Tibial nerve (tissue), 4 donors: ENCODE measurements around the gene C2orf72. TPM values are rescaled to one million over a fixed set of nuclear protein-coding genes. Genes with fewer than 3 reads are reported as not detected.
A peak's percentile ranks its signal among the peaks of the same experiment; 100 is the strongest.

Source experiments
- DNase-seq, 2 donors: peaks; one replicate each; pipeline ENCODE4 v3.0.0-alpha.2; 2019; ENCODE audit warnings: low spot score in 2 of 2
- H3K27ac ChIP-seq, 4 donors: fragments of 200-600 bp; sonication (generic) in 3 of 4; one replicate each; pipeline ENCODE4 v1.5.1; 2017 to 2019; ENCODE audit warnings: mild to moderate bottlenecking in 1 of 4
- H3K27me3 ChIP-seq, 2 donors: fragments of 200-600 bp; sonication (generic) in 1 of 2; one replicate each; pipeline versions ENCODE4 v1.5.1 to v1.6.0; 2017 to 2019
- H3K36me3 ChIP-seq, 3 donors: fragments of 200-600 bp; sonication (generic); one replicate each; pipeline ENCODE4 v1.5.1; 2018 to 2019
- H3K4me1 ChIP-seq, 4 donors: fragments of 200-600 bp; sonication (generic) in 3 of 4; one replicate each; pipeline ENCODE4 v1.5.1; 2017 to 2019
- H3K4me3 ChIP-seq, 4 donors: fragments of 200-600 bp; sonication (generic) in 3 of 4; one replicate each; pipeline ENCODE4 v1.5.1; 2017 to 2019; ENCODE audit warnings: mild to moderate bottlenecking in 1 of 4, moderate library complexity in 1 of 4
- H3K9me3 ChIP-seq, 4 donors: fragments of 200-600 bp; sonication (generic) in 3 of 4; one replicate each; pipeline ENCODE4 v1.5.1; 2017 to 2019
- CTCF ChIP-seq, 5 experiments: fragments of 200-600 bp in 3 of 5; fragments of 450-650 bp in 2 of 5; sonication (generic) in 3 of 5; IDR thresholded peaks; one replicate each; pipeline ENCODE4 v1.5.1; 2016 to 2019; ENCODE audit warnings: antibody characterized with exemption in 5 of 5, mild to moderate bottlenecking in 3 of 5, moderate library complexity in 2 of 5
- EP300 ChIP-seq, 2 donors: sonication (generic); formaldehyde crosslinking; IDR thresholded peaks; one replicate each; pipeline ENCODE4 v1.6.1; 2017; ENCODE audit warnings: antibody characterized with exemption in 2 of 2, mild to moderate bottlenecking in 1 of 2
- POLR2A ChIP-seq, 2 donors: fragments of 450-650 bp; IDR thresholded peaks; one replicate each; pipeline ENCODE4 v1.6.1; 2017; ENCODE audit warnings: antibody characterized with exemption in 2 of 2, mild to moderate bottlenecking in 2 of 2, moderate library complexity in 2 of 2
- WGBS, 2 donors: methylation state at CpG; one replicate each; pipeline ENCODE4 v1.1.5; 2018; 5-methylcytosine and 5-hydroxymethylcytosine counted together
- total RNA-seq, 4 donors: library from RNA; depleted of rRNA; stranded (reverse); fragments of >200 nt; gene quantifications; one replicate each; pipeline ENCODE4 v1.1.0, GENCODE V29; 2016

The C2orf72 gene
- total RNA-seq, 4 donors from 2014 or later = 0.20 to 2.6 (median 0.42) TPM; not detected in 1

- DNase-seq = no peak
- peaks cover 0 to 7% of the 10 kb centered on the region in 2 donors for H3K27me3 ChIP-seq
- peaks cover 0 to 5% (median 0%) of the 10 kb centered on the region in 4 donors for H3K4me1 ChIP-seq
- WGBS, 2 donors = 70 to 71% methylated on average over 3 of the region's 3 CpGs
- no peak overlapping the region for H3K4me3 ChIP-seq
- H3K9me3 ChIP-seq = no peaks in the 10 kb centered on the region
- H3K27ac ChIP-seq = no peak overlapping the region
- no peaks in the 10 kb centered on the region for H3K36me3 ChIP-seq
- TF ChIP-seq CTCF (IDR thresholded peaks at IDR 0.05) (no peak), EP300 (IDR thresholded peaks at IDR 0.05) (no peak), POLR2A (IDR thresholded peaks at IDR 0.05) (no peak)
Observed at GRCh38 chr2:231012463-231012862, 24.9 kb upstream of the C2orf72 start.

DNA sequence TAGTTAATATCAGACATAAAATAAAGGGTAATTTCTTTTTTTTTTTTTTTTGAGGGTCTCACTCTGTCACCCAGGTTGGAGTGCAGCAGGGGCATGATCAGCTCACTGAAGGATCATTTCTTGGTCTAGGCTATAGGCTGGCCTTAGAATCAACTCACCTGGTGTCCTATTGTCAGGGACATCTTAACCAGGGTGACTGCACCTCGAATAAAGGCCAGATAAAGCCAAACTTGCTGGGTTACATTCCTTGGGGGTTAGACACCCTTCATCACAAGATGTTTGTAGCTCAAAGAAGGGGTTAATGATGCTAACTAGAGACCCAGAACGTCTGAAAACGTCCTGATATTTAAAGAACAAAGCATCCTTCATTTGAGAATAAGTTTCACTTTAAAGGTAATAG is 23.5 kb upstream of the C2orf72 start:
- Histone ChIP-seq H3K4me1 (peaks cover 0 to 5% (median 0%) of the 10 kb centered on the region in 4 donors), H3K4me3 (no peak overlapping the region), H3K9me3 (no peaks in the 10 kb centered on the region), H3K27me3 (peaks cover 0 to 7% of the 10 kb centered on the region in 2 donors), H3K36me3 (no peaks in the 10 kb centered on the region), H3K27ac (no peak overlapping the region)
- TF ChIP-seq CTCF (IDR thresholded peaks at IDR 0.05) (no peak), POLR2A (IDR thresholded peaks at IDR 0.05) (no peak), EP300 (IDR thresholded peaks at IDR 0.05) (no peak)
- no peak for DNase-seq
- WGBS, 2 donors = 21 to 28% methylated on average over 3 of the region's 3 CpGs

DNA sequence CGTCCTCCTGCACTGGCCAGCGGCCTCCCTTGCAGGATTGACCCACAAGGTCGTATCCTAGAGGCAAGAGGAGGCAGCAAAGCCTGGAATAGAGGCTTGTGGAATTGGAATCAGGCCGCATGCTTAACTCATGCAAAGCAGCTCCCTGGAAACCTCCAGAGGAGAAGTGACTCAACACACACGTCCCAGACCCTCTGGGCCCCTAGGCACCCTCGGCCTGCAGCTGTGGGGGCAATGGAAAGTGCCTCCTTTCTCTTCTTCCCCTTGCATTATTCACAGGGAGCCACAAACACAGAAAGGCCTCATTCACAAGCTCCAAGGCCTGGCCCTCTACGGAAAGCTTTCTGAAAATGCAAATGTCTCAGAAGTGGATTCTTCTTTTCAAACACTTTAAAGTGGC is 21.8 kb upstream of the C2orf72 start:
- no peak overlapping the region for H3K4me3 ChIP-seq
- H3K9me3 ChIP-seq = no peaks in the 10 kb centered on the region
- H3K27ac ChIP-seq = peak overlapping the region in 1 of 4 donors; percentile 46
- no peak for DNase-seq
- 33 to 54% methylated on average over 6 to 7 of the region's 7 CpGs for WGBS, 2 donors
- H3K4me1 ChIP-seq = peaks cover 0 to 5% (median 0%) of the 10 kb centered on the region in 4 donors
- H3K36me3 ChIP-seq = no peaks in the 10 kb centered on the region
- TF ChIP-seq CTCF (IDR thresholded peaks at IDR 0.05) = no peak
- TF ChIP-seq EP300 (IDR thresholded peaks at IDR 0.05) = no peak
- TF ChIP-seq POLR2A (IDR thresholded peaks at IDR 0.05) = no peak
- H3K27me3 ChIP-seq = peaks cover 0 to 7% of the 10 kb centered on the region in 2 donors

GRCh38 chr2:231015926-231016325 is 21.4 kb upstream of the C2orf72 start:
- Histone ChIP-seq H3K36me3 (no peaks in the 10 kb centered on the region), H3K4me3 (no peak overlapping the region), H3K27me3 (peaks cover 0 to 7% of the 10 kb centered on the region in 2 donors), H3K9me3 (no peaks in the 10 kb centered on the region), H3K27ac (peak overlapping the region in 2 of 4 donors; percentile 24 to 46), H3K4me1 (peaks cover 0 to 5% (median 0%) of the 10 kb centered on the region in 4 donors)
- DNase-seq = no peak
- 62 to 72% methylated on average over 3 of the region's 3 CpGs for WGBS, 2 donors
- no peak for TF ChIP-seq EP300 (IDR thresholded peaks at IDR 0.05)
- TF ChIP-seq CTCF (IDR thresholded peaks at IDR 0.05) = no peak
- TF ChIP-seq POLR2A (IDR thresholded peaks at IDR 0.05) = no peak

DNA sequence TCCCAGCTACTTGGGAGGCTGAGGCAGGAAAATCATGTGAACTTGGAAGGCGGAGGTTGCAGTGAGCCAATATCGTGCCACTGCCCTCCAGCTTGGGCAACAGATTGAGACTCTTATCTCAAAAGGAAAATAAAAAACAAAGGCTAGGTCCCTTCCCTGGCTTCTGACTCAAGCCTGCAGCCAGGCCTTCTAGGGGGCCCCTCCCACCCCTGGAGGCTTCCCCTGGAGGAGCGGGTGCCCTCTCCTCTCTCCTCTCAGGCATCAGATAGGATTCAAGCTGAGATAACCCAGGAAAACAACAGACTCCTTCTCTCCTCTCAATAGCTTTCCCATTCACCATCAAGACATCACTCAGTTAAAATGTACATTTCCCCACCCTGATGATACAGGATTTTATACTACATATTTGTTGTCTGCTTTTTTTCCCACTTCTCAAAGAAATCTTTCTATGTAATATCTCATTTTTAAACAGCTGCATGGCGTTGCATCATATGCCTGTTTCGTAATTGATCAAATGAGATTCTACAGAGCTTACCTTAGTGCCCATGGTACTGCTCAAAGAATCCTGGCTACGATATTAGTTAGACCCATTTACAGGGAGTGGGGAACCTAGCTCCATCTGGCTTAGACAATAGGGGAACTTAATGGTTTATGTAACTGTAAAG is 20.6 kb upstream of the C2orf72 start:
- 73 to 76% methylated on average over 6 of the region's 6 CpGs for WGBS, 2 donors
- Histone ChIP-seq H3K9me3 (no peaks in the 10 kb centered on the region), H3K27me3 (peaks cover 0 to 7% of the 10 kb centered on the region in 2 donors), H3K36me3 (no peaks in the 10 kb centered on the region), H3K27ac (no peak overlapping the region), H3K4me3 (no peak overlapping the region), H3K4me1 (peaks cover 0 to 5% (median 0%) of the 10 kb centered on the region in 4 donors)
- no peak for TF ChIP-seq EP300 (IDR thresholded peaks at IDR 0.05)
- TF ChIP-seq CTCF (IDR thresholded peaks at IDR 0.05) = no peak
- no peak for TF ChIP-seq POLR2A (IDR thresholded peaks at IDR 0.05)
- no peak for DNase-seq
